ENCODE results near the gene ACSL1. TPM values are rescaled to one million over a fixed set of nuclear protein-coding genes. Genes with fewer than 3 reads are reported as not detected.

The ACSL1 gene
- total and polyA plus RNA-seq, 9 of the 15 experiments (the other 6 are each of a cell fraction or from before 2014, with no cell fraction given), result 6.7 to 24.1 (median 15.0) TPM

DNA sequence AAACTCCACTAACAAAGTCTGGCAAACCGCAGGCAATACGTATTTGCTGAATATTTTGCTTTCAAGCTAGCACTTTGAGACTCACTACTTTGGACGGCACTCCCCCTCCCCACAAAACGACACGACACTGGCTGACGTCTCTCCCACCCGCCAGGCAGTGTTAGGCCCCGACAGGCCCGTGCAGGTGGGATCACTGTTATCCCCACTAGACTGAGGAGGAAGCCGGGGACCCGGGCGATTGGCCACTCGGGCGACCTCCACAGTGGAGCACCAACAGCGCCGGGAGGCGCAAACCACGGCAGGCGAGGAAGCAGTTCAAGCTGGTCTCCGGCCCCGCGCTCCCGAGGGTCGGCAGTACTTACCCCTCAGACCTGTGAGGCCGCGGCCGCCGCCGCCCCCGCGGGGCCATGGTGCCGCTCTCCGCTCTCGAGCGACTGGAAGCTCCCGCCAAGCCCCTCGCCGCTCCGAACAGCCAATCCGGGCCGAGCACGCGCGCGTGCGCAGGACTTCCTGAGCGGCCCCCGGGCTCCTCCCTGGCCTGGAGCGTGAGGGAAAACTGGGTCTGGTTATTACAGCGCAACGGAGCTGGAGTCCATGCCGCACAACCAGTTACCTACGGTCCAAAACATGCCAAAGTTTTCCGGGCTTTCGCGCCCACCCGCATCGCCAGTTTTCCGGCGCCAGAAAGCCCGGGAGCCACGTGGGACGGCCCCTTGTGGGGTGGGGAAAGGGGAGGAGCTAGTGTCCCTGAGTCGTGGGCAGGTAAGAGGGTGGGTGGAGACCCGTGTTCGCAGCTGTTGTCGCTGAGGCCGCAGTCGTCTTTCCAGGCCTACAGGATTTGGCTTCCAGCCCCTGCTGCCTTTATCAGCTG, 91.9 kb downstream of the ACSL1 start, which contains the start of gene CENPU (continued):
- TF ChIP-seq YBX1 (IDR thresholded peaks at IDR 0.05) (no peak), ZNF76 (CRISPR knock-in tag; IDR thresholded peaks at IDR 0.05; ENCODE audit: borderline replicate concordance) (0 out of 2 replicates have a peak, but pooled peaks have one; percentile 17), EGR1 (conservative IDR thresholded peaks at IDR 0.05) (peak; percentile 89), ZBED1 (IDR thresholded peaks at IDR 0.05) (0 out of 2 replicates have a peak, but pooled peaks have one; percentile 39), CBX2 (IDR thresholded peaks at IDR 0.05; ENCODE audit: insufficient read depth, low read length, poor library complexity, severe bottlenecking) (no peak), SRSF7 (optimal IDR thresholded peaks at IDR 0.05; ENCODE audit: low read depth, low read length) (no peak), FOXK2 (conservative IDR thresholded peaks at IDR 0.05 in 1 of 2, IDR thresholded peaks at IDR 0.05 in 1 of 2; ENCODE audit: low read depth in 2 of 2) (peak; percentile 94), KLF10 (CRISPR knock-in tag; IDR thresholded peaks at IDR 0.05) (no peak), ESRRB (CRISPR knock-in tag; IDR thresholded peaks at IDR 0.05; ENCODE audit: borderline replicate concordance) (no peak), TFE3 (CRISPR knock-in tag; IDR thresholded peaks at IDR 0.05) (no peak), HDAC6 (IDR thresholded peaks at IDR 0.05; ENCODE audit: low read depth, low read length) (no peak), MCM3 (IDR thresholded peaks at IDR 0.05) (no peak), TCFL5 (CRISPR knock-in tag; conservative IDR thresholded peaks at IDR 0.05) (no peak), POLR2H (tag; IDR thresholded peaks at IDR 0.05; ENCODE audit: low read depth) (no peak), ETV6 (IDR thresholded peaks at IDR 0.05; ENCODE audit: borderline replicate concordance in 1 of 2, low read depth in 2 of 2, low read length in 1 of 2) (peak in 1 of 2 experiments; percentile 49; a peak in 2 of 4 replicates), ETV6 (CRISPR knock-in tag; IDR thresholded peaks at IDR 0.05; ENCODE audit: borderline replicate concordance) (peak; percentile 69; the same call in 1 of the 2 replicates), NKRF (IDR thresholded peaks at IDR 0.05; ENCODE audit: borderline replicate concordance) (peak; percentile 7; the same call in 1 of the 2 replicates), SNRNP70 (optimal IDR thresholded peaks at IDR 0.05; ENCODE audit: low read depth, low read length) (no peak), FOS (IDR thresholded peaks at IDR 0.05; ENCODE audit: extremely low read depth, insufficient read length) (peak; percentile 19), TEAD2 (tag; IDR thresholded peaks at IDR 0.05) (peak; percentile 45; the same call in 1 of the 2 replicates), FOSL1 (tag; conservative IDR thresholded peaks at IDR 0.05) (peak; percentile 54; the same call in 1 of the 2 replicates), ZNF431 (CRISPR knock-in tag; IDR thresholded peaks at IDR 0.05) (peak; percentile 60; the same call in 1 of the 2 replicates)
- TF ChIP-seq, protein P1, sequence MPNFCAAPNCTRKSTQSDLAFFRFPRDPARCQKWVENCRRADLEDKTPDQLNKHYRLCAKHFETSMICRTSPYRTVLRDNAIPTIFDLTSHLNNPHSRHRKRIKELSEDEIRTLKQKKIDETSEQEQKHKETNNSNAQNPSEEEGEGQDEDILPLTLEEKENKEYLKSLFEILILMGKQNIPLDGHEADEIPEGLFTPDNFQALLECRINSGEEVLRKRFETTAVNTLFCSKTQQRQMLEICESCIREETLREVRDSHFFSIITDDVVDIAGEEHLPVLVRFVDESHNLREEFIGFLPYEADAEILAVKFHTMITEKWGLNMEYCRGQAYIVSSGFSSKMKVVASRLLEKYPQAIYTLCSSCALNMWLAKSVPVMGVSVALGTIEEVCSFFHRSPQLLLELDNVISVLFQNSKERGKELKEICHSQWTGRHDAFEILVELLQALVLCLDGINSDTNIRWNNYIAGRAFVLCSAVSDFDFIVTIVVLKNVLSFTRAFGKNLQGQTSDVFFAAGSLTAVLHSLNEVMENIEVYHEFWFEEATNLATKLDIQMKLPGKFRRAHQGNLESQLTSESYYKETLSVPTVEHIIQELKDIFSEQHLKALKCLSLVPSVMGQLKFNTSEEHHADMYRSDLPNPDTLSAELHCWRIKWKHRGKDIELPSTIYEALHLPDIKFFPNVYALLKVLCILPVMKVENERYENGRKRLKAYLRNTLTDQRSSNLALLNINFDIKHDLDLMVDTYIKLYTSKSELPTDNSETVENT (CRISPR knock-in tag; IDR thresholded peaks at IDR 0.05), result peak; percentile 60; the same call in 1 of the 2 replicates

All from K562 (cell line).